Measurements from ENCODE around the gene TMEM198. TPM values are rescaled to one million over a fixed set of nuclear protein-coding genes. Genes with fewer than 3 reads are reported as not detected.

Gene TMEM198
- total and polyA plus RNA-seq, 9 of the 15 experiments (the other 6 are each of a cell fraction or from before 2014, with no cell fraction given), result 0.03 to 3.8 (median 1.0) TPM

GRCh38 chr2:219526320-219527075, 17.3 kb upstream of the TMEM198 start (continued):
- no peak for TF ChIP-seq RBBP5 (IDR thresholded peaks at IDR 0.05; ENCODE audit: borderline replicate concordance, insufficient read depth, low read length, poor library complexity, severe bottlenecking)
- no peak for TF ChIP-seq CBX1 (IDR thresholded peaks at IDR 0.05; ENCODE audit: low read depth)
- TF ChIP-seq TFE3 (CRISPR knock-in tag; IDR thresholded peaks at IDR 0.05), result no peak
- TF ChIP-seq TOE1 (IDR thresholded peaks at IDR 0.05; ENCODE audit: borderline replicate concordance), result no peak
- no peak for TF ChIP-seq TOE1 (CRISPR knock-in tag; IDR thresholded peaks at IDR 0.05; ENCODE audit: borderline replicate concordance, low read depth)
- TF ChIP-seq GATA2 (CRISPR knock-in tag; IDR thresholded peaks at IDR 0.05), result 0 out of 2 replicates have a peak, but pooled peaks have one; percentile 12
- no peak for TF ChIP-seq ZNF586 (CRISPR knock-in tag; conservative IDR thresholded peaks at IDR 0.05)
- no peak for TF ChIP-seq MLX (CRISPR knock-in tag; conservative IDR thresholded peaks at IDR 0.05)
- no peak for TF ChIP-seq ZFX (CRISPR knock-in tag; IDR thresholded peaks at IDR 0.05)
- no peak for TF ChIP-seq MYBL2 (IDR thresholded peaks at IDR 0.05; ENCODE audit: low read depth)
- no peak for TF ChIP-seq MYBL2 (CRISPR knock-in tag; IDR thresholded peaks at IDR 0.05; ENCODE audit: borderline replicate concordance)
- no peak for TF ChIP-seq PCBP1 (IDR thresholded peaks at IDR 0.05; ENCODE audit: low read depth, low read length, poor library complexity, severe bottlenecking)
- TF ChIP-seq COPS2 (conservative IDR thresholded peaks at IDR 0.05), result no peak

Data from K562 (cell line).